Activated naive CD8-positive, alpha-beta T cell treated with anti-CD3 and anti-CD28 coated beads for 36 hours (primary cell): ENCODE measurements around the gene DARS1. TPM values are rescaled to one million over a fixed set of nuclear protein-coding genes. Genes with fewer than 3 reads are reported as not detected.

Experiments
- DNase-seq: peaks from one replicate; pipeline ENCODE4 v3.0.0; 2021
- H3K27ac Mint-ChIP-seq: one replicate; pipeline ENCODE4 v1.8.0; 2022; ENCODE audit warnings: mild to moderate bottlenecking, moderate library complexity, mixed read lengths
- H3K27me3 Mint-ChIP-seq: one replicate; pipeline ENCODE4 v1.8.0; 2022; ENCODE audit warnings: mild to moderate bottlenecking, mixed read lengths
- H3K36me3 Mint-ChIP-seq: one replicate; pipeline ENCODE4 v1.8.0; 2021; ENCODE audit warnings: mild to moderate bottlenecking, mixed read lengths
- H3K4me1 Mint-ChIP-seq: one replicate; pipeline ENCODE4 v1.8.0; 2021; ENCODE audit warnings: mixed read lengths
- H3K4me3 Mint-ChIP-seq: one replicate; pipeline ENCODE4 v1.8.0; 2022; ENCODE audit warnings: mild to moderate bottlenecking, moderate library complexity, mixed read lengths
- H3K9me3 Mint-ChIP-seq: one replicate; pipeline ENCODE4 v1.8.0; 2022; ENCODE audit warnings: mixed read lengths
- total RNA-seq, 2 experiments: library from RNA; stranded (reverse); gene quantifications; one replicate each; pipeline ENCODE4 v1.2.3, GENCODE V29; 2021

The DARS1 gene
- total RNA-seq, 2 experiments from 2014 or later, result 165 to 173 TPM

DNA sequence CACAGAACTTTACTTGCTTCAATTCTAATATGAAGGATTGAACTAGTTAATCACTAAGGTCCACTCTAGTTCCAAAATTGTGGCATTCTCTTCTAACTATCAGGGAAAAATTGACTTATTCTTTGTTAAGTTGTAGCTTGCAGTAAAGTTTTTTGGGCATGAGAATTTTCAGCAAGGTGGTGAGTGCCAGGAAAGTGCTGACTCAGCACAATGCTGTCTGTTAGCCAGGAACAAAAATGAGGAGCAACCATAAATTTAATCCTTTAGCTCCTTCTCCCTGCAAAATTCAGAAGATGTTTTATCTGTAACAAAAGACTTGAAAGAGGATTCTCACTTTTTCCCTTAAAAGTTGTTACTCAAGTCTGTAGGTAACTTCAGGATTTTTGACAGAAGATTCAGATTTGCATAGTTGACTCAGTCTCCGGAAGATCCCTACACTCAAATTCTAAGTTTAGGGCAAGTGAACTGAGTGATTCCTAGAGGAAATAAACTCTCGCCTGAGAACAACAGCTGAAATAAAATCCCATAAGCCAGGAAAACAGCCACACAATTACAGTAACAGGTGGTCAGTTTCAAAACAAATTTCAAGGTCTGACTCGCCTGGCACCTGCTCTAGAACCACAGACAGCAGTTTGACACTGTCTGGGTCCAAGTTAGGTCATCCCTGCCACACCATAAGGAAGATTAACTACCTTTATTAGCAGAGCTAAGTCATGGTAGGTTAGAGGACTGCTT lies 20.2 kb upstream of the DARS1 start:
- Mint-ChIP-seq H3K27me3 (peaks cover 4% of the 10 kb centered on the region), H3K4me3 (no peak overlapping the region), H3K4me1 (peaks cover 24% of the 10 kb centered on the region), H3K9me3 (no peaks in the 10 kb centered on the region), H3K27ac (no peak overlapping the region), H3K36me3 (peaks cover 14% of the 10 kb centered on the region)
- DNase-seq, result no peak

DNA sequence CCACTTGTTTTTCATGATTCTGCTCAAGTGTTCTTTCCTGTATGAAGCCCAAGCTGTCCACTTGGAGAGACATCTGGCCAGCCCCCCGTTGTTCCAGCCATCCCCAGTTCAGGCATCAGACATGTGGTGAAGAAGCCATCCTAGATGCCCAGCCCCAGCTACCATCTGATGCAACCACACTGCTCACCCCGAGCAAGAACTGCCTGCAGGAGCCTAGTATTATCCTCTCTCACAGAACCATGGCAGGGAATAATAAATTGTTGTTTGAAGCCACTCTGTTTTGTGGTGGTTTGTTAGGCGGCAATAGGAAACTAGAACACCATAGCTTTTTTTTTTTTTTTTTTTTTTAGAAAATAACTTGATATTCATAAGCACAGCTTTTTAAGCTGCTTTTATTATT lies 19.5 kb upstream of the DARS1 start:
- no peak for DNase-seq
- Mint-ChIP-seq H3K9me3 (no peaks in the 10 kb centered on the region), H3K4me1 (peaks cover 25% of the 10 kb centered on the region), H3K27ac (no peak overlapping the region), H3K4me3 (no peak overlapping the region), H3K27me3 (peaks cover 4% of the 10 kb centered on the region), H3K36me3 (peaks cover 14% of the 10 kb centered on the region)

DNA sequence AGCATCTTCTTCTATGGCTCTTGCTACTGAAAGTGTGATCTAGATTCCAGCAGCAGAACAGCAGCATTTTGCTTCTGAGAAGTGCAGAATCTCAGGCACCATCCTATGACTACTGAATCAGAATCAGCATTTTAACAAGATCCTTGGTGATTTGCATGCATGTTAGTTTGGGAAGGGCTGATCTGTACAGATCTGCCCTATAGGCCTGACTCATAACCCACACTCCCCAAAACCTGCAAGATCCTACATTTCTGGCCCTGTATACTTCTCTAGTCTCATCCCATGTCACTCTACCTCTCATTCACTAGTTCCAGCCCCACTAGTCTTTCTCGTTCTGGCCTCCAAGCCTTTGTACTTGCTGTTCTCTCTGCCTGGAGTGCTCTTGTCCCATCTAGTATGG lies 15.7 kb upstream of the DARS1 start:
- Mint-ChIP-seq H3K9me3 (no peaks in the 10 kb centered on the region), H3K4me3 (no peak overlapping the region), H3K27me3 (no peaks in the 10 kb centered on the region), H3K36me3 (peaks cover 13% of the 10 kb centered on the region), H3K4me1 (peaks cover 19% of the 10 kb centered on the region), H3K27ac (no peak overlapping the region)
- no peak for DNase-seq

DNA sequence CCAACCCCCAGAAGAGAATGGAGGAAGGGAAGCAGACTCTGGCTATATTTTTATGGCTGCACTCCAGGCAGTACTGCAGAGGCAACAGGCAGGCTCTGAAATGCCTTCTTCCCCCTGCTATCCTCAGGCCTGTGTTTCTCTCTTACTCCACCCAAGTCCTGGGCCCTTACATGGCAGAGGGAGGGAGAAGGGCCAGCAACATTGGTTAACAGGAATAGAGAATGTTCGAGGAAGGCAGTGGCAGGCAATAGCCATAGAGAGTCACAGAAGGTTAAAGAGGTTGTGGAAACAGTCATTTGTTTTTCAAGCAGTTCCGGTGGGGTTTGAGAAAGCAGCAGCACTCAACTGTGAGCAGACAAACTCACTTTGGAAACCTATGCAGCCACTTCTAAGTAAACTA lies 15.1 kb upstream of the DARS1 start:
- no peak for DNase-seq
- no peak overlapping the region for H3K4me3 Mint-ChIP-seq
- no peaks in the 10 kb centered on the region for H3K27me3 Mint-ChIP-seq
- peak overlapping the region; percentile 37 for H3K27ac Mint-ChIP-seq
- peaks cover 16% of the 10 kb centered on the region for H3K36me3 Mint-ChIP-seq
- no peaks in the 10 kb centered on the region for H3K9me3 Mint-ChIP-seq
- H3K4me1 Mint-ChIP-seq, result peaks cover 16% of the 10 kb centered on the region

DNA sequence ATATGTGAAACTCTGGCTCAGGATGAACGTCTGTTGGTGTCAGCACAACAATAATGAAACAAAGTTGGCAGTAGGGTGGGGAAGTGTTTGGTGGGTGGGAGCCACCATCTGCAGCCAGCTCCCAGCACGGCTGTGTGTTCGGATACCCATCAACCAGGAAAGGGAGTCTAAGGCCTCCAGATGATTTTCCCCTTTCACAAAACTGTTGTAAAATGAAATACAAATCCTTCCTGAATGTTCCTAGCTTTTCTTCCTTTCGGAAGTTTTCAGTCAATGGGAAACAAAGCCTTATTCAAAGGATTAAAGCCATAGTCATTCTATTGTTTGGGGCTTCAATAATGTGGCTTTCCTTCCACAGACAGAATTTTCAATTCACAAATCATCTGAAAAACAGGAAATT lies 14.5 kb upstream of the DARS1 start:
- Mint-ChIP-seq H3K9me3 (no peaks in the 10 kb centered on the region), H3K4me1 (peaks cover 14% of the 10 kb centered on the region)
- DNase-seq, result no peak

DNA sequence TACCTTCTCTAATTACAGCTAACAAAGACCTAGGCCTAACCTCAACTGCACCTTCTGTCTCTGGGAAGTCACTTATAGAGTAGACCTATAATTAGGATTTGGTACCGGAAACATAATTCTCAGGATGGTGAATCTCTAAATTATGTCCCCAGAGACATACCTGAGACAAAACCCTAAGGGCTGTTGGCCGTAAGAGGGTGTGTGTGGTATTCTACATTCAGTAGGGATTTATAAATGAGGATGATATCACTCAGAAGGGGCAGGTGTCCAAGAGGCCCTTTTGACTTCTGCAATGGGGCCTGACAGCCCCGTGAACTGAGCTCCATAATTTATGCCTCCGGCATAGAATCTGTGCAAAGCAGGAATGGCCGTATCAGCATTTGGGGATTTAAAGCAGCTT lies 13.5 kb upstream of the DARS1 start:
- Mint-ChIP-seq H3K9me3 (no peaks in the 10 kb centered on the region), H3K4me3 (no peak overlapping the region), H3K4me1 (peaks cover 15% of the 10 kb centered on the region)

More for the DNA sequence above, 14.5 kb upstream of the DARS1 start:
- Mint-ChIP-seq H3K27ac (no peak overlapping the region), H3K36me3 (peaks cover 15% of the 10 kb centered on the region), H3K4me3 (no peak overlapping the region), H3K27me3 (no peaks in the 10 kb centered on the region)

DNA sequence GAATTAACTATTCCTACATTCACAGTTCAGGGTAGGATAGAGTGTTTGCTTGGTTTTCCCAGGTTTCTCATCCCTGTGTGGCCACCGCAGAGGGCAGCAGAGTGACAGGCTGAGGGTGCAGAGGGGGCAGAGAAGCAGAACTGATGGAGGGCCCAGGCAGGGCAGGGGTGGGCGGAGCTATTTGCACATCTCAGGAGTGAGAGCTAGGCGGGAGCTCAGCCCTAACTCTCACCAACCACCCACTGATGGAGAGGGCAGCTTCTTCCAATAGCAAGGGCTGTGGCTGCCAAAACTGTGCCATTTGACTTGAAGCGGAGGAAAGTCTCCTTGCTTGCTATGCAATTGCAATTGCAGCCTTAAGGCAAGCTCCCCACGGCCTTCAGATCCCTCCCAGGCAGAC lies 12.0 kb upstream of the DARS1 start:
- peaks cover 13% of the 10 kb centered on the region for H3K4me1 Mint-ChIP-seq
- no peak overlapping the region for H3K4me3 Mint-ChIP-seq
- H3K27ac Mint-ChIP-seq, result no peak overlapping the region
- H3K36me3 Mint-ChIP-seq, result peaks cover 6% of the 10 kb centered on the region
- no peaks in the 10 kb centered on the region for H3K9me3 Mint-ChIP-seq
- H3K27me3 Mint-ChIP-seq, result no peaks in the 10 kb centered on the region
- DNase-seq, result peak; percentile 27

More for the DNA sequence above, 13.5 kb upstream of the DARS1 start:
- no peak for DNase-seq
- Mint-ChIP-seq H3K27me3 (no peaks in the 10 kb centered on the region), H3K36me3 (peaks cover 10% of the 10 kb centered on the region), H3K27ac (no peak overlapping the region)

DNA sequence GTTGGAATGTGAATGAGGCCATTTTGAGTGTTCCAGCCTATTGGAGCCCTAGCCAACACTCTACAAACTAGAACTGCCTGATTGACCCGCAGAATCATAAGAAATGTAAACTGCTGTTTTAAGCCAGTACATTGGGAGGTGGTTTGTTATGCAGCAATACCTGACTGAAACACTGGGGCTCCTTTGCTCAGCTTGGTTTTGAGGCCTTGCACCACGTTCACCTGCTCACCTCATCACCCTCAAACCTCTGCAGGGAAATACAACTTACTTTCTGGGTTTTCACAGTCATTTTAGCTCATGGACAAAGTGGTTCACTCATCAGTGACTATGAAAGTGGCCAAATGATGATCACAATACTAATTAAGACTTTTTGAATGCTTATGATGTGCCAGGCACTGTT lies 10.9 kb upstream of the DARS1 start:
- H3K9me3 Mint-ChIP-seq, result no peaks in the 10 kb centered on the region
- H3K4me3 Mint-ChIP-seq, result no peak overlapping the region
- H3K36me3 Mint-ChIP-seq, result peaks cover 10% of the 10 kb centered on the region
- H3K27ac Mint-ChIP-seq, result no peak overlapping the region
- DNase-seq, result no peak
- no peaks in the 10 kb centered on the region for H3K27me3 Mint-ChIP-seq
- peaks cover 13% of the 10 kb centered on the region for H3K4me1 Mint-ChIP-seq

DNA sequence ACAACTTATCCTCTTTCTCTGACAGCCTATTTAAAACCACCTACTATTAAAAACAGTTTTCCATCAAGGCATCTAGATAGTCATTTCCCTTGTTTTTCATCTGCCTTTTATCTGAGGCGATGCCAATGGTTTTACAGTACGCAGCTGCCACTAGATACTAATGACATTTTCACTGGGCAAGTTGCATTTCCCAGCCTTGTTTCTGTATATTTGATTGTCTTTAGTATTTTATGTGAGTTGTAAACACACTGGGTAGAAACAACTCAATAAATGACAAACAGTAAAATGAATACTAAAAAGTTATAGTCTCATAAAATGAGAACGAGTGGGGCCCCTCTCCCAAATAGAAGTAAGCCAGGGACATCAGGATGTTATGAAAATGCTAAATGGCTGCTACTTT lies 8.9 kb upstream of the DARS1 start:
- H3K9me3 Mint-ChIP-seq, result no peaks in the 10 kb centered on the region
- no peaks in the 10 kb centered on the region for H3K27me3 Mint-ChIP-seq
- peaks cover 17% of the 10 kb centered on the region for H3K4me1 Mint-ChIP-seq
- H3K4me3 Mint-ChIP-seq, result no peak overlapping the region
- no peak for DNase-seq
- H3K36me3 Mint-ChIP-seq, result peaks cover 13% of the 10 kb centered on the region
- H3K27ac Mint-ChIP-seq, result no peak overlapping the region

DNA sequence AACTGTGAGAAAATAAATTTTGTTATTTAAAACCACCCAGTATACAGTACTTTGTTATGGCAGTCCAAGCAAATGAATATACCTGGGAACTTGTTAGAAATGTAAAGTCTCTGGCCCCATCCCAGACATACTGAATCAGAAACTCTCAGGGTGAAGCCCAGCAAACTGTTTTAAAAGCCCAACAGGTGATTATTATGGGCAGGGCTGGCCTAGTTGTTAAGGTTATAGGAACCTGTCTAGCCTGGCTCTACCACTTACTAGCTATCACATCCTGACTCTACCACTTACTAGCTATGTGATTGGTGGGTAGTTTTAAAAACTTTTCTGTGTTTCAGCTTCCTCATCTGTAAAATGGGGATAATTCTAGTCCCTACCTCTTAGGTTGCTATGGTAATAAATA lies 8.0 kb upstream of the DARS1 start:
- Mint-ChIP-seq H3K27me3 (no peaks in the 10 kb centered on the region), H3K4me3 (no peak overlapping the region), H3K9me3 (no peaks in the 10 kb centered on the region), H3K36me3 (peaks cover 16% of the 10 kb centered on the region), H3K27ac (no peak overlapping the region), H3K4me1 (peaks cover 17% of the 10 kb centered on the region)
- no peak for DNase-seq

DNA sequence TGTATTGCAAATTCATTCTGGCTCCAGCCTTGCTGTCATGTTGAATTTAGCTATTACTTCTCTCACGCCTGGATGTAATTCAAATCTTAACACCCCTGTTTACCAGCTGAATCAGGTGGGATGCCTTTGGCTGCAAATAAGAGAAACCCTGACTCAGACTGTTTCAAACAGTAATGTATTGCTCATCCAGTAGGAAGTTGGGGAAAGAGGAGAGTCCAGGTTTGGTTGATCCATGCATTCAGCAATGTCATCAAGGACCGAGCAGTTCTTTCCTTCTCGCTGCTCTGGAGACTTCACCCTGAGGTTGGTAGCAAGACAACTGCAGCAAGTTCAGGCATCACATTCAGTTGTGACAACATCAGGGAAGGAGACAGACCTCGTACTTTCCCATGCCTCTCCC lies 6.4 kb upstream of the DARS1 start:
- no peak for DNase-seq
- H3K36me3 Mint-ChIP-seq, result peaks cover 19% of the 10 kb centered on the region
- no peaks in the 10 kb centered on the region for H3K9me3 Mint-ChIP-seq
- no peak overlapping the region for H3K27ac Mint-ChIP-seq
- H3K27me3 Mint-ChIP-seq, result no peaks in the 10 kb centered on the region
- H3K4me1 Mint-ChIP-seq, result peaks cover 8% of the 10 kb centered on the region
- H3K4me3 Mint-ChIP-seq, result no peak overlapping the region

DNA sequence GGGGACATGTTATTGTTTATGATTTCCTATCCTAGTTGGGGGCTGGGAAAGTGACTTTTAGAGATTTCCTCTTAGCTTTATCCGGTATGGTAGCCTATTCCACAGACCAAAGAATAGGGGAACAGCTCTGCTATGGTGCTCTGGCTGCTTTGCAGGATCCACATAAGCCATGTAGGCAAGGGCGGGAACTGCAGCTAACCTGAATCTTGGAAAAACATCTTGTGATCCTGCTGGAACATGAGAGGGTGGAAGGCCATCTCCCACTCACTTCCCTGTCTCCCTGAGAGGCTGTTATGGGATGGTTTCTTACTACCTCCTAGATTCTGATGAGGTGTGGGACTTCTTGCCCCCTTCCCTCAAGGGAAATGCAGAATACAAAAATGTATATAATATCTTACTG lies 2.0 kb upstream of the DARS1 start:
- peaks cover 37% of the 10 kb centered on the region for H3K36me3 Mint-ChIP-seq
- H3K27ac Mint-ChIP-seq, result no peak overlapping the region
- DNase-seq, result no peak
- peaks cover 3% of the 10 kb centered on the region for H3K27me3 Mint-ChIP-seq
- H3K9me3 Mint-ChIP-seq, result peaks cover 2% of the 10 kb centered on the region
- H3K4me3 Mint-ChIP-seq, result no peak overlapping the region
- peaks cover 27% of the 10 kb centered on the region for H3K4me1 Mint-ChIP-seq

DNA sequence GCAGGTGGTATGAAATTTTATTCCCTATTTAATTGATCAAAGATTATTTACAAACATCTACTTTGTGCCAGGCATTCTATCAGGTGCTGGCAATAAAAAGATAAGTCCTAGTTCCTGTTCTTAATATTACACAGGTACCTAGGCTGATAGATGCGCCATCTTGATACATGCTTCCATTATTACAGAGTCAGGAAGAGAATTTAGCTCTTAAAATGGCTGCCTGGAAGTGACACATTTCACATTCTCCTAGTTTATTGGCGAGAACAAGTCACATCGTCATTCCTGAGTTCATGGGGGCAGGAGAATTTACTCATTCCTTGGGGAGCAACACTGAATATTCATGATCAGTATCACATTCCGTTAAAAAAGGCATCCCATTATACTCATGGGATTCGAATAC lies 1.1 kb upstream of the DARS1 start:
- Mint-ChIP-seq H3K36me3 (peaks cover 42% of the 10 kb centered on the region), H3K4me3 (peak overlapping the region; percentile 91)
- no peak for DNase-seq

DNA sequence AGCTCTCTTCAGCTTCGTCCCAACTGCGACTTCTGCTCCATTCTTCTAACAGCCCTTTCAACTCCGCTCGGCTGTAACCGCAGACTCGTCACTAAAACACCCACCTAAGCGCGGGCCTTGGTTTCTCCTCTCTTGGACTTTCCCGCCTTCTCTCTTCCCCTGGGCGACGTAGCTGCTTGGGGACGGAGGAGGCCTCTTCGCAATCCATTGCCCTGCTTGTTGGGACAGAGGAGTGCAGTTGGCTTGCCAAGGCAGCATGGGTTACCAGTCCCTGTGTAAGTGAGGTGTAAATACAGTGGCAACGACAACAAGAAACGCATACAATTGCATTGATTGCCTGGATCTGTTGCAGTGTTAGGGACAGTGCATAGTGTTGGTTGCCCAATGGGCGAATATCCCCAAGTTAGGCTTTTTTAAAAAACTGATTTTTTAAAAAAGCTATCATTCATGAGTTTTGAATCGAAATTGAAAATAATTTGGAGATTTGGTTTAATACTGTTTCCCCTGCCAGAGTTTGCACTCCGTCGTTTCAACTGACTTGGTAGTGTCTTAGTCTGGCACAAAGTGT lies 484 bp upstream of the DARS1 start:
- Mint-ChIP-seq H3K27ac (peak overlapping the region; percentile 99), H3K4me3 (peak overlapping the region; percentile 91), H3K36me3 (peaks cover 48% of the 10 kb centered on the region), H3K27me3 (peaks cover 3% of the 10 kb centered on the region), H3K9me3 (peaks cover 2% of the 10 kb centered on the region), H3K4me1 (peaks cover 30% of the 10 kb centered on the region)
- peak; percentile 81 for DNase-seq

More for the DNA sequence above, 1.1 kb upstream of the DARS1 start:
- peaks cover 2% of the 10 kb centered on the region for H3K9me3 Mint-ChIP-seq
- peaks cover 3% of the 10 kb centered on the region for H3K27me3 Mint-ChIP-seq
- H3K27ac Mint-ChIP-seq, result peak overlapping the region; percentile 99
- H3K4me1 Mint-ChIP-seq, result peaks cover 28% of the 10 kb centered on the region

DNA sequence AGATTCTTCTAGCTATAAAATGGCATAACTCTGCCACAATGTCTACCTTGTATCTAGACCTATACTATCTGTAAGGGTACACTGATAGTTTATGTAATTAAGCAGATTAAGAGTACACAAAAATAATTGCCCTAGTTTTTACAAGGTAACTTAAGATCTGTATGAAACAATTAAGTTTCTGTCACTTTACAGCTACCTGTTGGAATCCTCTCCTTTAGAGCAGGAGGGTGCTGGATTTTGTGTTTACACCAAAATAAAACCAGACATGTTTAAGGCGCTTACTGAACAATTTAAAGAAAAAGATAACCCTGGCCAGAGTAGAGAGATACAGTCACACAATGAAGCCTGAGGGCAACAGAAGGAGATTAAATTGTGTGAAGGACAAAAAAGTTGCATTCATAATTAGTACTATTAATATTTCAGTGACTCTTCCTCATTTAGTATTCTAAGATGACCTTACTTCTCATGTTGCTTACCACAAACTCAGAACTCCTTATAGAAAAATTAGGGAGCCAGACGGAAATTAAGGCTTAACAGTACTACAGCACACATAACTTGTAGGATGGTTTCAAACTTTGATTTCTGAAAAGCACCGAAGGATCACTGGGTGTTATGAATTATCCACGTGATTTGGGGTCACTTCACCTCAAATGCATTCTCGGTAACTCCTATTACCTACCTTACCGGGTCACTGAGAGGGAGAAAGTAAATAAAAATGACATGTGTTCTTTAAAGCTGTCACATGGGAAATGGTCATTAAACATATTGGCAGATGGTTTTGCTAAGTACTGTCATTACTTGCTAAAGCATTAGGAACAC lies 1.0 kb downstream of the DARS1 start:
- Mint-ChIP-seq H3K27me3 (peaks cover 3% of the 10 kb centered on the region), H3K27ac (peak overlapping the region; percentile 99), H3K36me3 (peaks cover 59% of the 10 kb centered on the region), H3K9me3 (peaks cover 2% of the 10 kb centered on the region), H3K4me1 (peaks cover 40% of the 10 kb centered on the region), H3K4me3 (peak overlapping the region; percentile 91)
- no peak for DNase-seq
